Effector memory CD8-positive, alpha-beta T cell (primary cell): ENCODE data around the gene CAPN9.
"Not testable (repeated sequence)": the region's sequence is repeated elsewhere in the genome, so short reads cannot be mapped to it uniquely, and the experiment has no call there.

Experiments
- ATAC-seq: fragments of 150-1000 bp; cut with Tn5 transposase; replicated peaks from 2 replicates; pipeline ENCODE4 v1.10.0; 2021; ENCODE audit warnings: mild to moderate bottlenecking, moderate library complexity
- DNase-seq, 3 experiments: peaks; one replicate each; pipeline ENCODE4 v3.0.0; 2021
- H3K27ac Mint-ChIP-seq, 2 donors: one replicate each; pipeline ENCODE4 v1.8.0; 2022; ENCODE audit warnings: mild to moderate bottlenecking in 2 of 2, mixed read lengths in 2 of 2, moderate library complexity in 2 of 2
- H3K27me3 Mint-ChIP-seq, 2 donors: one replicate each; pipeline ENCODE4 v1.8.0; 2022; ENCODE audit warnings: mixed read lengths in 2 of 2
- H3K36me3 Mint-ChIP-seq: one replicate; pipeline ENCODE4 v1.8.0; 2022; ENCODE audit warnings: mild to moderate bottlenecking, moderate library complexity, mixed read lengths; ENCODE audit not compliant: insufficient read depth
- H3K4me1 Mint-ChIP-seq, 2 donors: one replicate each; pipeline ENCODE4 v1.8.0; 2022; ENCODE audit warnings: low read depth in 2 of 2, mixed read lengths in 2 of 2
- H3K4me3 Mint-ChIP-seq, 2 donors: one replicate each; pipeline ENCODE4 v1.8.0; 2022; ENCODE audit warnings: mild to moderate bottlenecking in 2 of 2, mixed read lengths in 2 of 2, moderate library complexity in 2 of 2
- H3K9me3 Mint-ChIP-seq, 2 donors: one replicate each; pipeline ENCODE4 v1.8.0; 2022; ENCODE audit warnings: mixed read lengths in 2 of 2

Gene CAPN9

DNA sequence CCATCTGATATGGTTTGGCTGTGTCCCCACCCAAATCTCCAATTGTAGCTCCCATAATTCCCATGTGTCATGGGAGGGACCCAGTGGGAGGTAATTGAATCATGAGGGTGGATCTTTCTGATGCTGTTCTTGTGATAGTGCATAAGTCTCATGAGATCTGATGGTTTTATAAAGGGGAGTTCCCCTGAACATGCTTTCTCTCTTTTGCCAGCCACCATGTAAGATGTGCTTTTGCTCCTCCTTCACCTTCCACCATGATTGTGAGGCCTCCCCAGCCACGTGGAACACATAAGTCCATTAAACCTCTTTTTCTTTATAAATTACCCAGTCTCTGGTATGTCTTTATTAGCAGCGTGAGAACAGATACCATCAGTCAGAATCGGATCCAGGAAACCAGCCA, 30.7 kb upstream of the CAPN9 start:
- ATAC-seq, H3K4me1 Mint-ChIP-seq, H3K27ac Mint-ChIP-seq, H3K36me3 Mint-ChIP-seq, H3K9me3 Mint-ChIP-seq, DNase-seq, H3K4me3 Mint-ChIP-seq: not testable (repeated sequence)
- H3K27me3 Mint-ChIP-seq = peaks cover 16 to 50% of the 10 kb centered on the region in 2 donors

DNA sequence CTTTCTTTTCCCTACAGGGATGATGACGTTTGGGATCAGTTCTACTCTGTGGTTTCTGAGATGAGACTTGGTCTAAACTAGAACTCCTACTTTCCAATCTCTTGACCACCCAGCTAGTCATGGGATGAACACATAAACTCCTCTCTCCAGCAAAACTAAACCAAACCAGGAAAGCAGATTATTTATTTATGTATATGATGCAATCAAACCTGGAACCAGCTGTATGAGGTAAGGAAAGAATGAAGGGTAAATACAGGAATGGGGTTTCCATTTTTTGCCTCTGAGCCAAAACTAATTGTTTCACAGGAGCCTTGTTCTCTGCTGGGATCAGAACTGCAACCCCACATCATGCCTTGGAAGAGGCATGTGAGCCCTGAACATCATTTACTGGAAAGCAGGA, 29.9 kb upstream of the CAPN9 start:
- DNase-seq (no peak), ATAC-seq (no peak)
- no peak overlapping the region for H3K27ac Mint-ChIP-seq
- no peaks in the 10 kb centered on the region for H3K36me3 Mint-ChIP-seq
- no peak overlapping the region for H3K4me3 Mint-ChIP-seq
- H3K4me1 Mint-ChIP-seq = no peaks in the 10 kb centered on the region
- H3K9me3 Mint-ChIP-seq = no peaks in the 10 kb centered on the region
- H3K27me3 Mint-ChIP-seq = peaks cover 16 to 47% of the 10 kb centered on the region in 2 donors

DNA sequence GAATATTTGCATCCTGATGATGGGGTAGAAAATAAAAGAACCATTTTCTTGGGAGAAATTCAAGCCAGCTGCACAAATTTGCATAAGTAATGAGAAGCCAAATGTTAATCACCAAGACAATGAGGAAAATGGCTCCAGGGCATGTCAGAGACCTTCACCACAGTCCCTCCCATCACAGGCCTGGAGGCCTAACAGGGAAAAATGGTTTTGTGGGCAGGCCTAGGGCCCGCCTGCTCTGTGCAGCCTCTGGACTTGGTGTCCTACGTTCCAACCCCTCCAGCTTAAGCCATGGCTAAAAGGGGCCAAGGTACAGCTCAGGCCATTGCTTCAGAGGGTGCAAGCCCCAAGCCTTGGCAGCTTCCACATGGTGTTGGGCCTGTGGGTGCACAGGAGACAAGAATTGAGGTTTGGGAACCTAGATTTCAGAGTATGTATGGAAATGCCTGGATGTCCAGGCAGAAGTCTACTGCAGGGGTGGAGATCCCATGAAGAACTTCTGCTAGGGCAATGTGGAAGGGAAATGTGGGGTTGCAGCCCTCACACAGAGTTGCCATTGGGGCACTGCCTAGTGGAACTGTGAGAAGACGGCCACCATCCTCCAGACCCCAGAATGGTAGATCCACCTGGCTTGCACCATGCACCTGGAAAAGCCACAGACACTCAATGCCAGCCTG, 25.2 kb upstream of the CAPN9 start:
- not testable (repeated sequence) for H3K9me3 Mint-ChIP-seq, H3K4me3 Mint-ChIP-seq, ATAC-seq, DNase-seq, H3K36me3 Mint-ChIP-seq, H3K4me1 Mint-ChIP-seq, H3K27ac Mint-ChIP-seq
- peaks cover 0 to 28% of the 10 kb centered on the region in 2 donors for H3K27me3 Mint-ChIP-seq

DNA sequence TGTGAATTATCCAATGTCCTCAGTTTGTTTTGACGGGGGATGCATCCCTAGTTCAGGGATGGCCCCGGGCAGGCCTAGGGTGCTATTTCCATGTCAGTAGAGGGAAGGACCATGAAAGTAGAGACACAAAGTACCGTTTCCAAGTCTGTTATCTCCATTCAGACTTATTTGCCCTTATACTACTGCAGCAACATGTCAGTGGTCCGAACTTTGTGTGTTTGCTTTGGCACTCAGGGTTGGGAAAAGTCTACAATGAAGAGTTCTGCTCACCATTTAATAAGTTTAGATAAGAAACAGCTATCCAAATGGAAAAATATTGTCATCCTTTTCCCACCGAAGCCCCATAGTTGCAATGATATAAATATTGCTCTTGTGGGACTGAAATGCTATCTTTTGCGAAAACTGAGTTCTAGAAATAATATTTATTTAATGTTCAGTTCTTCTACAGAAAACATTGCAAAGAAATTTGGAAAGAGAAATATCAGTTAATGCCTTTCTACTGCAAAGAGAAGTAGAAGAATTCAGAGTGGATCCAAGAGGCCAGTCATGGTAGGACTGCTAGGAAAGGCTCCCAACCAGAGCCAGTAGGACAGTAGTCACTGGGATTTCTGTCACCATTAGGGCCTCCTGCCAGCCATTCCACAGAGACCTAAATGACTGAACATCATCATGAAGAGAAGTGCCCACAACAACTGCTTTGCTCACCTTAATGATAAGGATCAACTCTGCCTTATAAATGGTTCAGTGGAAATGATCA, 21.8 kb upstream of the CAPN9 start:
- no peaks in the 10 kb centered on the region for H3K36me3 Mint-ChIP-seq
- no peak for ATAC-seq
- H3K9me3 Mint-ChIP-seq = no peaks in the 10 kb centered on the region
- H3K27me3 Mint-ChIP-seq = peaks cover 1 to 46% of the 10 kb centered on the region in 2 donors
- H3K27ac Mint-ChIP-seq = no peak overlapping the region
- no peaks in the 10 kb centered on the region for H3K4me1 Mint-ChIP-seq
- DNase-seq = no peak
- no peak overlapping the region for H3K4me3 Mint-ChIP-seq

DNA sequence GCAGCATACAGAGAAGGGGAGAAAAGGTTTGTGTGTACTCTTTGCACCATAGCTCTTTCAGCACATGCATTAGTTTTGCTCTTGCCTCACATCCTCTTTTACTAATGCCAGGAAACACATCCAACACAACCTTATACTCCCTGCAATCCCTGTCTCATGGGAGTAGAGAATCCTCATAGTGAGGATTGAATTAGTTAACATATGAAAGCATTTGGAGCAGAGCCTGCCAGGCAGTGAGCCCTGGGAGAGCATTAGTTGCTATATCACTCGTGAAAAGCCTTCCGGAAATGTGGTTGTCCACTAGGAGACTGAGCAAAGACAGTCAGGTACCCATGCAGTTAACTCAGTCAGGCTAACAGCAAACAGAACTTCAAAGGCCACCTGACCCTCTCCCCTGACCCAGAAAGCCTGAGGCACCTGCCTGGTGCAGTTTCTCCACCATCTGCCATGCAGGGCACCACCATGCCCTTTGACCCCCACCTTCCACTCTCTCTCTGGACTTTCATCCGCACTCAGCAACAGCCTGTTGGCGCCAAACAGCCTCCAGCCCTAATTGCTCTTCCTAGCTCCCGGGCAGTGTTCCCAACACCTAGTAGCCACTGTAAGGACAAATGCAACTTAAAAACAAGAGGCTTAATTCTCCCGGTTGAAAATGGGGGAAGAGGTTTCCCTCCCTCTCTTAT, 18.3 kb upstream of the CAPN9 start:
- Mint-ChIP-seq H3K27me3 (peaks cover 10 to 60% of the 10 kb centered on the region in 2 donors), H3K9me3 (no peaks in the 10 kb centered on the region), H3K4me1 (no peaks in the 10 kb centered on the region), H3K27ac (no peak overlapping the region), H3K4me3 (no peak overlapping the region), H3K36me3 (no peaks in the 10 kb centered on the region)
- no peak for DNase-seq
- no peak for ATAC-seq

DNA sequence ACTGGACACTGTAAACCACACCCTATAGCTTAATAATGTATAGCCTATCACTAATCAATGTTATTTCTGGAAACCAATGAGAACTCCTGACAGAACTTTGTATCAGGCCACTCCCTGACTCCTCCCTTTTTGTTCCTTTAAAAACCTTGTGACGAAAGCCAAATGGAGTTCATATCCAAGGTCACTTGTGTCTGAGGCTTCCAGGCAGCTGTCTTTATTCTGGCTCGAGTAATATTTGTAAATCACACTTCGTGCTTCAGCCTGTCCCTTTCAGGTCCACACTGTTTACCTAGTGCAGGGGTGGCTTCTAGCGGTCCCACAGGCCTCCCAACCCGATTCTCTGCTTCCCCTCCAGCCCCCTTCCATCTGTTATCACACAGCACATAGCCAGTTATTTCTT, 16.2 kb upstream of the CAPN9 start:
- Mint-ChIP-seq H3K4me3 (no peak overlapping the region), H3K4me1 (no peaks in the 10 kb centered on the region), H3K9me3 (no peaks in the 10 kb centered on the region), H3K36me3 (no peaks in the 10 kb centered on the region), H3K27ac (no peak overlapping the region), H3K27me3 (peaks cover 10 to 77% of the 10 kb centered on the region in 2 donors)
- DNase-seq = no peak
- no peak for ATAC-seq

DNA sequence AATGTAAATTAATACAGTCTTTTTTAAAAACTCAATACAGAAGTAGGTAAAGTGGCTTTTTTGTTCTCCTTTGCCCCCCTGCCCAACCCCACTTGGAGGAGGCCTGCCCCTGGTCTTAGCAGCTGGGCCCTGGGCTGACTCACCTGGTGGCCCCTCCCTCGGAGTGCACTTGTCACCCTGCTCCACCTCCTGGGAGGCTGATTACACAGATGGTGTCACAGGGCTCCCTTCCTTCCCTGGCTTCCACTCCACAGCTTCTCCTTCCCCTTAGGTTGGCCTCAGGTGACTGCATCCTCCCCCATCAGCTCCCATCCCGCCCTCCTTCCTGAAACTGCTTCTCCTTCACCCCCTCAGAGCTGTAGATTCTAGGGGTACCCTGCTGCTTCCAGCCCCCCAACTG, 11.7 kb upstream of the CAPN9 start:
- H3K4me1 Mint-ChIP-seq = no peaks in the 10 kb centered on the region
- no peaks in the 10 kb centered on the region for H3K36me3 Mint-ChIP-seq
- H3K27ac Mint-ChIP-seq = no peak overlapping the region
- peaks cover 41 to 85% of the 10 kb centered on the region in 2 donors for H3K27me3 Mint-ChIP-seq
- no peak overlapping the region for H3K4me3 Mint-ChIP-seq
- DNase-seq (no peak), ATAC-seq (no peak)
- no peaks in the 10 kb centered on the region for H3K9me3 Mint-ChIP-seq

DNA sequence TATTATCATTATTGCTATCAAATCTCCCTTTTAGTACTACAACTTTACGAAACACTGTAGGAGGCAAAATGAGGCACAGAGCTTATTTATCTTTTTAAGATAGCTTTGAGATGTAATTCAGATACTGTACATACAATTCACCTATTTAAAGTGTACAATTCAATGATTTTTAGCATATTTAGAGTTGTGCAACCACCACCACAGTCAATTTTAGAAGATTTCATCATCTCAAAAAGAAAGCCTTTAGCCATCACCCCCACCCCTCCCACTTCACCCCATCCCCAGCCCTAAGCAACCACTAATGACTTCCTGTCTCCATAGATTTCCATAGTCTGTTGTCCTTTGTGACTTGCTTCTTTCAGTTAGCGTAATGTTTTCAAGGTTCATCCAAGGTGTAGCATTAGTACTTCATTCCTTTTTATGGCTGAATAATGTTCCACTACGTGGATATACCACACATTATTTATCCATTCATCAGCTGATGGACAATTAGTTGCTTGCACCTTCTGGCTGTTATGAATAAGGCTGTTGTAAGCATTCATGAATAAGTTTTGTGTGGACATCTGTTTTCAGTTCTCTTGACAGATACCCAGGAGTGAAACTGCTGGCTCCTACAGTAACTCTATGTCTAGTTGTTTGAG, 9.4 kb upstream of the CAPN9 start:
- Mint-ChIP-seq H3K36me3 (peaks cover 2% of the 10 kb centered on the region), H3K27me3 (peaks cover 38 to 80% of the 10 kb centered on the region in 2 donors)

DNA sequence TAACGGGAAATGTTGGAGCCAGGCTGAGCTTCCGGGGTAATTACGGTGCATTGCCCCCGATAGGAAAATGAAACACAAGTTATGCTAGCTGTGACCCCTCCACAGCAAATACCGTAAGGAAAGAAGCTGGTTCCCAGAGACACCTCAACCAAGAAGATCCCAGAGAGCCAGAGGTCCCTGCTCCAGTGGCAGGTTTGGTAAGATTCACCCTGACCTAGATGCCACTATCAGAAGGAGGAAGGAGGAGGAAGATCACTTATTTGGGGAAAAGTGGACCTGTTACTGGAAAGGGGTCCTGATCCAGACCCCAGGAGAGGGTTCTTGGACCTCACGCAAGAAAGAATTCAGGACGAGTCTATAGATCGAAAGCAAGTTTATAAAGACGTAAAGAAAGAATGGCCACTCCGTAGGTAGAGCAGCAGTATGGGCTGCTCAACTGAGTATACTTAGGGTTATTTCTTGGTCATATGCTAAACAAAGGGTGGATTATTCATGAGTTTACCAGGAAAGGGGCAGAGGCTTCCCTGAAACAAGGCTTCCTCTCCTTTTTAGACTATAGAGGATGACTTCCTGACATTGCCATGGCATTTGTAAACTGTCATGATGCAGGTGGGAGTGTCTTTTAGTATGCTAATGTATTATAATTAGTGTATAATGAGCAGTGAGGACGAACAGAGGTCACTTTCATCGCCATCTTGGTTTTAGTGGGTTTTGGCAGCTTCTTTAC, 7.5 kb upstream of the CAPN9 start:
- ATAC-seq (no peak), DNase-seq (no peak)
- no peak overlapping the region for H3K4me3 Mint-ChIP-seq
- no peaks in the 10 kb centered on the region for H3K4me1 Mint-ChIP-seq
- no peak overlapping the region for H3K27ac Mint-ChIP-seq
- H3K27me3 Mint-ChIP-seq = peaks cover 38 to 83% of the 10 kb centered on the region in 2 donors
- H3K9me3 Mint-ChIP-seq = no peaks in the 10 kb centered on the region
- H3K36me3 Mint-ChIP-seq = peaks cover 2% of the 10 kb centered on the region

More for the DNA sequence above, 9.4 kb upstream of the CAPN9 start:
- no peaks in the 10 kb centered on the region for H3K9me3 Mint-ChIP-seq
- no peaks in the 10 kb centered on the region for H3K4me1 Mint-ChIP-seq
- H3K27ac Mint-ChIP-seq = no peak overlapping the region
- H3K4me3 Mint-ChIP-seq = no peak overlapping the region
- ATAC-seq (no peak), DNase-seq (no peak)

DNA sequence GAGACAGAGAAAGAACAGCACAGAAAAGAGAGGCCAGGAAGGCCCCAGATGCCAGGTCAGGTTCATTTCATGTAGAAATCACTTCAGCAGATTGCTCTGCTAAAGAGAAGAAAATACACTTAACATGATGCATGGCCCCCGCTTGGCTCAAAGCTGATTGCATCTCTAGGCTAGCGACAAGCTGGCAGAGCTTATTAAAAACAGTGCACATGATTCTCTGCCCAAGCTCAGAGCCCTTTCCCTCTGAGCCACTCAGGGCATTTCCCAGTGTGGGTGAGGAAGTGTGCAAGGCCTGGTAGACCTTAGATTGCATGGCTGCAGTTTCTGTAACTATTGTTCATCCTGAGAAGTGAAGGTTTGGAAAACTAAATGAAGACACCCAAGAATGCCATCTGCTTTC, 3.3 kb upstream of the CAPN9 start:
- H3K27ac Mint-ChIP-seq = no peak overlapping the region
- no peak for DNase-seq
- peaks cover 21 to 70% of the 10 kb centered on the region in 2 donors for H3K27me3 Mint-ChIP-seq

DNA sequence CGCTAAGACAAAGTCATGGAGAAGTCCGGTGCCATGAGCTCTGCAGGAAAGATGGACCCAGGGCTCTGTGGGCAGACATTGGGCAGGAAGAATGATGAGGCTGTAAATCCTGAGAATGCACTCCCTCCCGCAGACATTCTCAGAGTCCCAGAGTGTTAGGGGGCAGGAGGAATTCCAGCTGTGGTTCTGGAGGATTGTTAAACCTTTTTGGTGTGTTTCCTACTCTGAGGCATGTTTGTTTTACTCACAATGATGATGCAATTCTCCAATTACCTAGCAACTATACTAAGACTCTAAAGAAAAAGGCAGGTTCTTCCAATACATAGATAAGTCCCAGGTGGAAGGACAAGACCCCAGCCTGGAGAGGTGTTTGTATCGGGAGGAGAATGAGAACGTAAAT, 2.8 kb upstream of the CAPN9 start:
- H3K9me3 Mint-ChIP-seq = no peaks in the 10 kb centered on the region
- H3K4me3 Mint-ChIP-seq = no peak overlapping the region
- H3K36me3 Mint-ChIP-seq = peaks cover 2% of the 10 kb centered on the region
- H3K4me1 Mint-ChIP-seq = no peaks in the 10 kb centered on the region
- no peak for ATAC-seq
- H3K27me3 Mint-ChIP-seq = peaks cover 21 to 70% of the 10 kb centered on the region in 2 donors
- no peak for DNase-seq
- no peak overlapping the region for H3K27ac Mint-ChIP-seq

More for the DNA sequence above, 3.3 kb upstream of the CAPN9 start:
- Mint-ChIP-seq H3K4me3 (no peak overlapping the region), H3K9me3 (no peaks in the 10 kb centered on the region), H3K36me3 (peaks cover 2% of the 10 kb centered on the region), H3K4me1 (no peaks in the 10 kb centered on the region)
- ATAC-seq = no peak

DNA sequence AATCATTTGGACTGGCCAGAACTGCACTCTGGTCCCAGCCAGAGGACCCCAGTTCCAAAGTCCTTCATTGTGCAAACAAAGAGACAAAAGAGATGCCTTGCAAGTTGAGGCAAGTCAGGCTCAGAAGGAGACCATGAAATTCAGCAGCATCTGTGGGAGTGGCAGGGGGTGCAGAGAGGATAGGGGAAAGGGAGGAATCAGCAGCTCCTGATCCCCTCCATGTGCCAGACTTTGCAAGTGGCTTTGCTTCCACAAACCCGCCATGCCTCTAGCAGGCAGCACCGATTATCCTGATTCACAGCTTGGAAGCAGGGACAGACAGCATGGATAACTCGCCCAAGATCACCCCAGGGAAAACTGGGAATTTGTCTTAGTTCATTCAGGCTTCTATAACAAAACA, 2.1 kb upstream of the CAPN9 start:
- Mint-ChIP-seq H3K4me3 (no peak overlapping the region), H3K9me3 (no peaks in the 10 kb centered on the region), H3K4me1 (no peaks in the 10 kb centered on the region), H3K27ac (no peak overlapping the region), H3K36me3 (peaks cover 2% of the 10 kb centered on the region), H3K27me3 (peaks cover 19 to 69% of the 10 kb centered on the region in 2 donors)
- no peak for DNase-seq
- no peak for ATAC-seq

DNA sequence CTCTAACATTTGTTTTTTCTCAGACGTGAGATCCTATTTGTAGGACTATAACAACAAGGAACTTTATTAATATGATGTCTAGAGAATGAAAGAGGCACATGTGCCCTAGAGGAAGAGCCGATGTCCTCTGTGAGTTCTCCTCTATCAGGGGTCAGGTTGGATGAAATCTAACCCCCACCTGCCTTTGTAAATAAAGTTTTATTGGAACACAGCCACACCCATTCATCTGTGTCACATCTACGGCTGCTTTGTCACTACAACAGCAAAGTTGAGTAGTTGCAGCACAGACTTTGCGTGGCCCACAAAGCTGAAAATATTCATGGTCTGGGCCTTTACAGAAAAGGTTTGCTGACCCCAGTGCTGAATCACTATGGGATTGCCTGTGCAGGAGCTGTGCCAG, 571 bp upstream of the CAPN9 start:
- DNase-seq (no peak), ATAC-seq (no peak)
- Mint-ChIP-seq H3K36me3 (no peaks in the 10 kb centered on the region), H3K4me3 (no peak overlapping the region), H3K9me3 (no peaks in the 10 kb centered on the region), H3K27ac (no peak overlapping the region), H3K27me3 (peaks cover 20 to 59% of the 10 kb centered on the region in 2 donors), H3K4me1 (no peaks in the 10 kb centered on the region)
